ENCODE results near the gene ADM. TPM values are rescaled to one million over a fixed set of nuclear protein-coding genes. Genes with fewer than 3 reads are reported as not detected.

Gene ADM
- total RNA-seq, 2 experiments from 2014 or later, result 1.5 to 2.1 TPM

DNA sequence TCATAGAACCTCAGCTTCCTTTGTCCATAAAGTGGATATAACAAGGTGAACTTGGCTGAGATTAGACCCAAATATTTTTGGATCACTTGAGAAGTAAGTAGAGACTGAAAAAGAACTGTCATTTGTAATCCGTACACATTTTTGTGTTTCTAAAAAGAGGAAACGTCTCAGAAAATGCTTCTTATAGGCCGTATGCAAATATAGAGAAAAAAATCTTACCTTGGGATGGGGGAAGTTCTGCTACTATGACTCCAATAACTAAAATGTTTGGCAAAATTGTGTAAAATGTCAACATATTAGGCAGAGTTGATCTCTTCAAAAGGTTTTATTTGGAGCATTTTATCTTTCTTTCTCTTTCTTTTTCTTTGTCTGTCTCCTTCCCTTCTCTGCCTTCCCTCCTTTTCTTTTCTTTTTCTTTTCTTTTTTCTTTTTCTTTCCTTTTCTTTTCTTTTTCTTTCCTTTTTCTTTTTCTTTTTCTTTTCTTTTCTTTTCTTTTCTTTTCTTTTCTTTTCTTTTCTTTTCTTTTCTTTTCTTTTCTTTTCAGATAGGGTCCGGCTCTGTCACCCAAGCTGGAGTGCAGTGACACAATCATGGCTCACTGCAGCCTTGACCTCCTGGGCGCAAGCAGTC, 48.2 kb downstream of the ADM start:
- peaks cover 2% of the 10 kb centered on the region for H3K4me1 Mint-ChIP-seq
- no peaks in the 10 kb centered on the region for H3K36me3 Mint-ChIP-seq
- H3K4me3 Mint-ChIP-seq, result no peak overlapping the region
- no peak overlapping the region for H3K27ac Mint-ChIP-seq
- H3K27me3 Mint-ChIP-seq, result peaks cover 17% of the 10 kb centered on the region
- no peak for DNase-seq
- no peaks in the 10 kb centered on the region for H3K9me3 Mint-ChIP-seq

- no peaks in the 10 kb centered on the region for H3K36me3 Mint-ChIP-seq
- H3K9me3 Mint-ChIP-seq, result no peaks in the 10 kb centered on the region
- no peak for DNase-seq
- H3K27me3 Mint-ChIP-seq, result peaks cover 24% of the 10 kb centered on the region
- H3K27ac Mint-ChIP-seq, result no peak overlapping the region
- H3K4me3 Mint-ChIP-seq, result no peak overlapping the region
- H3K4me1 Mint-ChIP-seq, result peaks cover 2% of the 10 kb centered on the region
These were observed 49.5 kb downstream of the ADM start for GRCh38 chr11:10354389-10354788.

DNA sequence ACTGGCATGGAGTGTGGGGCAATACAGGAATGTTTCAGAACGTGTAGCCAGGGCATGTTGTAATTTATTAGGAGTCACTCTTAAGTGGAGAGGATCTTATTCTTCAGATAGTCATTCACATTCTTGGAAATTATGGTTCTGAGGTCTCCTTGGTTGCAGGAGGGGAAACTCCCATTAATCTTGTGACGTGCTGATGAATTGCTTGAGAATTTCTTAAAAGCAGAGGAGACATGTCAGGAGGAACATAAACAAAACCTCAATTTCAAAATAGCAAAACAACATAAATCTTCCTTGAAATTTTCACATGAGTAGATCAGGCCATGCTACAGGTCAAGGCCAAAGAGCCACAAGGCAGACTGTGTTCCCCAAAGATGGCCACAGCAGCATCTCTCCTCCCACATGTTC, 50.4 kb downstream of the ADM start:
- Mint-ChIP-seq H3K36me3 (no peaks in the 10 kb centered on the region), H3K9me3 (no peaks in the 10 kb centered on the region), H3K27me3 (peaks cover 24% of the 10 kb centered on the region), H3K4me3 (no peak overlapping the region), H3K4me1 (peaks cover 2% of the 10 kb centered on the region), H3K27ac (no peak overlapping the region)
- no peak for DNase-seq

DNA sequence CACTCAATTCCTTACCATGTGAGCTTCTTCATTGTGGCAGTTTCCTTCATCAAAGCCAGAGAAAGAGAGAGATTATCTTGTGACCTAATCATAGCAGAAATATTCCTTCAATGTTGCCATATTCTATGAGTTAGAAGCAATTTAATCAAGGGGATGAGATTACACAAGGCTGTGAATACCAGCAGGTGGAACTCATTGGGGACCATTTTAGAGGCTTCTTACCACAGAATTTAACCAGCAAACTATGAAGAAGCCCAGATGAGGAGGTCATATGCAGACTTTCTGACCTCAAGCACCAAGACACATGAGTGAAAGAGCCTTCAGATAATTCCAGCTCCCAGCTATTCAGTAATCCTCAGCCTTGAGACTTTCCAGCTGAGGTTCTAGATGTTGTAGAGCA, 51.3 kb downstream of the ADM start:
- H3K9me3 Mint-ChIP-seq, result no peaks in the 10 kb centered on the region
- peaks cover 2% of the 10 kb centered on the region for H3K4me1 Mint-ChIP-seq
- H3K36me3 Mint-ChIP-seq, result no peaks in the 10 kb centered on the region
- no peak for DNase-seq
- H3K4me3 Mint-ChIP-seq, result no peak overlapping the region
- H3K27ac Mint-ChIP-seq, result no peak overlapping the region
- peaks cover 31% of the 10 kb centered on the region for H3K27me3 Mint-ChIP-seq

Other genes starting within 250 kb of the ADM start
- gene SBF2, start 10.9 kb upstream of the ADM start, total RNA-seq, result 1 to 10 TPM; 6.0 to 6.1 TPM
- gene AMPD3, start 150.2 kb downstream of the ADM start, total RNA-seq, result 10 to 100 TPM; 20.2 to 20.7 TPM
- 10 to 100 TPM; 17.8 to 18.0 TPM for gene RNF141, start 236.1 kb downstream of the ADM start, total RNA-seq